ENCODE results near the gene CC2D2B. TPM values are rescaled to one million over a fixed set of nuclear protein-coding genes. Genes with fewer than 3 reads are reported as not detected.

The CC2D2B gene
- total and polyA plus RNA-seq, 2 of the 8 experiments (the other 6 are each of a cell fraction or from before 2014, with no cell fraction given) = 0.09 to 0.71 TPM

- TF ChIP-seq CHD7 (IDR thresholded peaks at IDR 0.05; ENCODE audit: insufficient replicate concordance, low read length) = no peak
- no peak for TF ChIP-seq TAF1 (IDR thresholded peaks at IDR 0.05; ENCODE audit: low read depth, low read length)
- TF ChIP-seq FOSL1 (IDR thresholded peaks at IDR 0.05; ENCODE audit: insufficient read depth, low read depth, low read length) = no peak
- TF ChIP-seq TEAD4 (IDR thresholded peaks at IDR 0.05; ENCODE audit: low read depth, low read length) = no peak
- TF ChIP-seq EP300 (IDR thresholded peaks at IDR 0.05; ENCODE audit: borderline replicate concordance in 1 of 2, low read depth in 2 of 2, low read length in 2 of 2) = no peak
- no peak for TF ChIP-seq CTBP2 (IDR thresholded peaks at IDR 0.05; ENCODE audit: borderline replicate concordance, insufficient read depth, insufficient read length, low read length)
- no peak for TF ChIP-seq SUZ12 (IDR thresholded peaks at IDR 0.05; ENCODE audit: low read length)
- no peak for TF ChIP-seq CEBPB (IDR thresholded peaks at IDR 0.05; ENCODE audit: low read depth, low read length)
- TF ChIP-seq SIRT6 (IDR thresholded peaks at IDR 0.05; ENCODE audit: low read length) = no peak
Observed at GRCh38 chr10:95873651-95874050, 34.1 kb upstream of the CC2D2B start (continued).

Measured in H1 (cell line).